GM21528 (cell line): ENCODE results near the gene ATP2B3.

Experiments used
- ATAC-seq: cut with Tn5 transposase; IDR thresholded peaks from one replicate; pipeline ENCODE4 v1.9.1; 2021; ENCODE audit warnings: mild to moderate bottlenecking, moderate library complexity; ENCODE audit not compliant: unreplicated experiment, low FRiP score

The ATP2B3 gene

GRCh38 chrX:153628665-153629064 is 111.2 kb downstream of the ATP2B3 start:
- no peak for ATAC-seq

- ATAC-seq: no peak
Measured at GRCh38 chrX:153631346-153631745, 113.9 kb downstream of the ATP2B3 start.

GRCh38 chrX:153631907-153632594 is 114.6 kb downstream of the ATP2B3 start:
- ATAC-seq: no peak
